AG09319 (cell line): ENCODE measurements around the gene COPE.

Experiments
- DNase-seq: peaks from one replicate; pipeline ENCODE4 v3.0.0-alpha.2; 2010; ENCODE audit warnings: low read depth; ENCODE audit errors: extremely low read depth
- TF ChIP-seq, protein P1 (sequence below): IDR thresholded peaks from 2 replicates; pipeline ENCODE4 v1.5.1; 2011; ENCODE audit warnings: low read depth, mild to moderate bottlenecking, inconsistent platforms, low read length, moderate library complexity

COPE gene

DNA sequence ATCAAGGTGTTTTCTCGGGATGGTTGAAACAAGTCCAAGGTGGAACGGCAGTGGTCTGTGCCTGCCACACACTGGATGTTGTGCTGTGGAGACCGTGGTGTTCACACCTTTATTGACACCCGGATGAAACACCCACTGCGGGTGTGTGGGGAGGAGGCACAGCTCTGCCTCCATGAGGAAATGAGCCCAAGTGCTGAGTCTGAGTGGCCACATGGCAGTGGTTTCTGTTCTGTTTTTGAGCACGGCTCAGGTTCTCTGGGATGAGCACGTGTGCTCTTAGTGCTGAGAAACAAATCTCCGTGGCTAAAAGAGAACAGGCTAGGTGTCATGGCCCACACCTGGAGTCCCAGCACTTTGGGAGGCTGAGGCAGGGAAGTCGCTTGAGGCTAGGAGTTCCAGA lies 58.0 kb downstream of the COPE start:
- no peak for DNase-seq
- TF ChIP-seq, protein P1, sequence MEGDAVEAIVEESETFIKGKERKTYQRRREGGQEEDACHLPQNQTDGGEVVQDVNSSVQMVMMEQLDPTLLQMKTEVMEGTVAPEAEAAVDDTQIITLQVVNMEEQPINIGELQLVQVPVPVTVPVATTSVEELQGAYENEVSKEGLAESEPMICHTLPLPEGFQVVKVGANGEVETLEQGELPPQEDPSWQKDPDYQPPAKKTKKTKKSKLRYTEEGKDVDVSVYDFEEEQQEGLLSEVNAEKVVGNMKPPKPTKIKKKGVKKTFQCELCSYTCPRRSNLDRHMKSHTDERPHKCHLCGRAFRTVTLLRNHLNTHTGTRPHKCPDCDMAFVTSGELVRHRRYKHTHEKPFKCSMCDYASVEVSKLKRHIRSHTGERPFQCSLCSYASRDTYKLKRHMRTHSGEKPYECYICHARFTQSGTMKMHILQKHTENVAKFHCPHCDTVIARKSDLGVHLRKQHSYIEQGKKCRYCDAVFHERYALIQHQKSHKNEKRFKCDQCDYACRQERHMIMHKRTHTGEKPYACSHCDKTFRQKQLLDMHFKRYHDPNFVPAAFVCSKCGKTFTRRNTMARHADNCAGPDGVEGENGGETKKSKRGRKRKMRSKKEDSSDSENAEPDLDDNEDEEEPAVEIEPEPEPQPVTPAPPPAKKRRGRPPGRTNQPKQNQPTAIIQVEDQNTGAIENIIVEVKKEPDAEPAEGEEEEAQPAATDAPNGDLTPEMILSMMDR = no peak

DNA sequence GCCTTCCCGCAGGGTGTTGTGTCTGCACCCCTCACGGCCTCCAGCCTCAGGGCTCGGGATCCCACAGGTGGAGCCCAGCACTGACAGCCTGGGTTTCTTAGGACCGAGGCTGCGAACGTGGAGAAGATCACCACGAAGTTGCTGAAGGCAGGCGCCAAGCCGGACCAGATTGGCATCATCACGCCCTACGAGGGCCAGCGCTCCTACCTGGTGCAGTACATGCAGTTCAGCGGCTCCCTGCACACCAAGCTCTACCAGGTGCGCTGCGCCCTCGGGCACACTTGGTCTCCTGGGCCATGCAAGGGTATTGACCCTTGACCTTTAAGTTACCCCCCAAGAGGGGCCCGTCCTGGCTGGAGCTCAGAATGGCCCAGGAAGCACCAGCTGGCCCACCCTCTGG lies 58.5 kb downstream of the COPE start:
- TF ChIP-seq, protein P1 = no peak
- DNase-seq = no peak

DNA sequence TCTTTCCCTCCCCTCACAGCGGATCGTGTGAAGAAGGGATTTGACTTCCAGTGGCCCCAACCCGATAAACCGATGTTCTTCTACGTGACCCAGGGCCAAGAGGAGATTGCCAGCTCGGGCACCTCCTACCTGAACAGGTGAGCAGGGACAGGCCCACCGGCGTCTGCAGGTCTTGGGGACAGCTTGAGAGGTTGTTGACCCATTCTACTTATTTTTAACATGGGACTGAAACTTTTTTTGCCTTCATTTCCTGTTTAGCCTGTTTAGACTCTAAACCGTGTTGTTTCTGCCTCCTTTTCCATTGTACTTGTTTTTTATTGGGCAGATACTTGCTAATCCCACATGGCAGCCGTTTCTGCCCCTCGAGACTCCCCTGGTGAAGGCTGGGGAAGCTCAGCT lies 58.9 kb downstream of the COPE start:
- TF ChIP-seq, protein P1 = no peak
- no peak for DNase-seq

DNA sequence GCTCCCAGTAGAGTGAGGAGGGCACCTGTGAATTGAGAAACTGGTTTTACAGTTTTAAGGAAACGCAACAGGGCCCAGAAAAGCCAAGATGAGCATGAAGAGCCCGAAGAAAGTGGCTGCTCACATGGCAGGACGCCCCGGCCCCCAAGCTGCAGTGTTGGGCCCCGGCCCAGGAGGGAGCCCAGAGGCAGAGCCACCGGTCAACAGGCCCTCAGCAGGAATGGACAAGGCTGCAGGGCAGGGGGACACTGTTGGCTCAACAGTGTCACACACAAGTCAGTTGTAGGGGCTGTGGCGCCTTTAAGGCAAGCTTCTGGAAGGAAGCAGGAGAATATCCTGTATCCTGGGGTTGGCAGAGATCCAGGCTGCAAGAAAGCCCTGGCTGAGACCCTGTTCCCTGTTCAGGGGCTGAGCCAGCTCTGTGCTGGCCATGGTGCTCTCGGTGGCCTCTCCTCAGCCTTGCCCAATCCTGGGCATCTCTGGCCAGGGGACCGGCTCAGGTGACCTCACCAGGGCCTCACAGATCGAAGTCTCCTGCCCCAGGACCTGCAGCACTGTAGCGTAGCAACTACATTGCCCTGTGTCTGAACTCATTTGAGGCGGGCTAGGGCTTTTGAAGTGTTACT lies 59.4 kb downstream of the COPE start:
- TF ChIP-seq, protein P1 = no peak
- no peak for DNase-seq

DNA sequence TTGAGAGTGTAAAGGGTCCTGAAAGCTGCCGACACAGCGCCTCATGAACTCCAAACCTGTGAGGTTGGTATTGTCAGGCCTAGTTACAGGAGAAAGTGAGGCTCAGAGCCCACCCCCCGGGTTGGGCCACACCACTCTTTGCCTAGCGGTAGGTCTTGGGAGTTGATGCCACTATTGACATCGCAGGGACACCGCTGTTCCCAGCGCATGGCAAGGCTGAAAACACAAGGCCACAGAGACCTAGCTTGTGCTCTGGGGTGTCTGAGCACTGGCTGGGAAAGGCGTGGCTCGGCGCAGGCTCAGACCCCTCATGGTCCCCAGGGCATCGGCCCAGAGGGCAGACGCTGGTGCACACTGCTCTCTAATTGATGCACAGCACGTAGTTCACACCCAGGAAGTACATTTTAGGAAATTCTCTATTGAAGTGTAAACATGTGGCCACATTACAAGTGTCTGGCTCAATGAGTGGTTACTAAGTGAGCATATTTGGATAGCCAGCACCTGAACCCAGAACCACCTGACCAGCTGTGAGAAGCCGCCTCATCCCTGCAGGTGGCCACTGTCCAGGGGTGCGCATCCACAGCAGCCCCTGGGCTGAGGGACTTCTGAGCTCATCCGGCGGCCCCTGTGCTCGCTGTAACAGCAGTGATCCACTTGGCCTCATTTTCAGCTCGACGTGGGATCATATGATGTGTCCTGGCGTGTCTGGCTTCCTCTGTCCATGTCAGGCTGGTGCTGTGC lies 60.1 kb downstream of the COPE start:
- DNase-seq = no peak
- TF ChIP-seq, protein P1 = no peak

DNA sequence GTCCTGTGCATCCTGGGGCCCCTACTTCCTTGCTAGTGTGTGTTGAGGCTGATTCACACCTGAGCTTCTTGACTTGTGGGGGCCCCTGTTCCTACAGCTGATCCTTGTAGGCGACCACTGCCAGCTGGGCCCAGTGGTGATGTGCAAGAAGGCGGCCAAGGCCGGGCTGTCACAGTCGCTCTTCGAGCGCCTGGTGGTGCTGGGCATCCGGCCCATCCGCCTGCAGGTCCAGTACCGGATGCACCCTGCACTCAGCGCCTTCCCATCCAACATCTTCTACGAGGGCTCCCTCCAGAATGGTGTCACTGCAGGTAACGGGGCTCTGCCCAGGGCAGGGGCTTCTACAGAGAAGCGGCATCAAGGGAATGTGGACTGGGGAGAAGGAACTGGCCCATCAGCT lies 62.0 kb downstream of the COPE start:
- DNase-seq = no peak
- TF ChIP-seq, protein P1 = no peak

DNA sequence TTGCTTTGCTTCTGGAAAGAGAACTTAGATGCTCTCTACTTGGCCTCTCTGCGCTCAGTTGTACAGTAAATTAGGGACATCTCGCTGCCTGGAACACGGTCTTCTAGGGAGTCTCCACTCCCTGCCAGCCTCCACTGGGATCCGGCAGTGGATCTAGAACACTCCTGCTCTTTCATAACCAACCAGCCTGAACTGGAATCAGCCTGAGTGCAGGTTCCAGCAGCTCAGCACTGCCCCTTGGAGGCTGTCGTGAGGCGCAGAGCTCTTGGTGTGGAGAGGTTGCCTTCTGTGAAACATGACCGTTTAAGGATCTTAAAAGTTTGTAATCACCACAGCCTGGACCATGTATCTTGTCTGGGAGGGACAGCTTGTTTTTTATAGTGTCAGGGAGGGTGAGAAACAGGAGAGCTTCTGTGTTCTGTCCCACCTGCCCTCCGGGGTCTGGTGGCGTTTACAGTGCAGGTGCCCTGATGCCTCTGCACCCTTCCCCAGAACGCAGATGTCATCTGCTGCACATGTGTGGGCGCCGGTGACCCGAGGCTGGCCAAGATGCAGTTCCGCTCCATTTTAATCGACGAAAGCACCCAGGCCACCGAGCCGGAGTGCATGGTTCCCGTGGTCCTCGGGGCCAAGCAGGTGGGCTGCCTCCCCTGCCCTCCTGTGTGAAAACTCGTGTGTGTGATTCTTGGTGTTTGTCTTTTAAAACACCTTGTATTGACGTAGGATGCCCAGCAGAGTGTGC lies 62.6 kb downstream of the COPE start:
- TF ChIP-seq, protein P1 = peak; percentile 53
- no peak for DNase-seq
